Measurements from ENCODE around the gene CRTAC1.

Gene CRTAC1

GRCh38 chr10:98016772-98017475 is 13.5 kb downstream of the CRTAC1 start:
- no peak for TF ChIP-seq CTCF (conservative IDR thresholded peaks at IDR 0.05; ENCODE audit: low read depth, low read length)
- H3K4me3 ChIP-seq (ENCODE audit: low read depth, low read length): no peak overlapping the region
- no peak for DNase-seq (ENCODE audit: low read depth)

- TF ChIP-seq CTCF (conservative IDR thresholded peaks at IDR 0.05; ENCODE audit: low read depth, low read length): no peak
- DNase-seq (ENCODE audit: low read depth): no peak
- no peak overlapping the region for H3K4me3 ChIP-seq (ENCODE audit: low read depth, low read length)
Observed at GRCh38 chr10:98013776-98014175, 16.6 kb downstream of the CRTAC1 start.

GRCh38 chr10:98013122-98013521 is 17.3 kb downstream of the CRTAC1 start:
- H3K4me3 ChIP-seq (ENCODE audit: low read depth, low read length): no peak overlapping the region
- DNase-seq (ENCODE audit: low read depth): no peak
- no peak for TF ChIP-seq CTCF (conservative IDR thresholded peaks at IDR 0.05; ENCODE audit: low read depth, low read length)

- no peak for DNase-seq (ENCODE audit: low read depth)
- TF ChIP-seq CTCF (conservative IDR thresholded peaks at IDR 0.05; ENCODE audit: low read depth, low read length): no peak
- no peak overlapping the region for H3K4me3 ChIP-seq (ENCODE audit: low read depth, low read length)
Observed at GRCh38 chr10:98012644-98013043, 17.8 kb downstream of the CRTAC1 start.

- no peak for TF ChIP-seq CTCF (conservative IDR thresholded peaks at IDR 0.05; ENCODE audit: low read depth, low read length)
- DNase-seq (ENCODE audit: low read depth): no peak
- H3K4me3 ChIP-seq (ENCODE audit: low read depth, low read length): no peak overlapping the region
Observed at GRCh38 chr10:98010939-98011685, 19.3 kb downstream of the CRTAC1 start.

- H3K4me3 ChIP-seq (ENCODE audit: low read depth, low read length): no peak overlapping the region
- no peak for DNase-seq (ENCODE audit: low read depth)
- TF ChIP-seq CTCF (conservative IDR thresholded peaks at IDR 0.05; ENCODE audit: low read depth, low read length): no peak
Observed at GRCh38 chr10:98006266-98006665, 24.2 kb downstream of the CRTAC1 start.
